ENCODE data around the gene IL27RA. TPM values are rescaled to one million over a fixed set of nuclear protein-coding genes. Genes with fewer than 3 reads are reported as not detected.

The IL27RA gene
- total and polyA plus RNA-seq, 4 donors: 1.0 to 2.8 (median 1.6) TPM

- TF ChIP-seq ZBTB33 (IDR thresholded peaks at IDR 0.05) (no peak), HNF4G (IDR thresholded peaks at IDR 0.05) (peak; percentile 93), FOXA1 (IDR thresholded peaks at IDR 0.05) (no peak), MAX (IDR thresholded peaks at IDR 0.05) (peak; percentile 55)
These were observed 28.1 kb downstream of the IL27RA start (continued) for GRCh38 chr19:14059652-14060155.

- WGBS: 20% methylated on average over 9 of the region's 9 CpGs
- H3K9ac ChIP-seq (ENCODE audit: low read depth in 1 of 2, low read length in 2 of 2): peak overlapping the region in 1 of 2 donors; percentile 65
- H3K4me3 ChIP-seq (ENCODE audit: low read depth in 1 of 3, low read length in 3 of 3): peak overlapping the region; percentile 53 to 79 (median 60)
- H3K27ac ChIP-seq (ENCODE audit: low read depth in 1 of 2, low read length in 2 of 2): peak overlapping the region; percentile 84 to 89
- TF ChIP-seq ATF3 (IDR thresholded peaks at IDR 0.05): no peak
- TF ChIP-seq FOXA2 (IDR thresholded peaks at IDR 0.05): no peak
- peak; percentile 83 to 84 for TF ChIP-seq RXRA (IDR thresholded peaks at IDR 0.05)
- TF ChIP-seq HNF4A (conservative IDR thresholded peaks at IDR 0.05): peak; percentile 95 to 97
- peak in 1 of 2 donors; percentile 22 for TF ChIP-seq EGR1 (IDR thresholded peaks at IDR 0.05; ENCODE audit: low read depth in 2 of 2)
- no peak for TF ChIP-seq RAD21 (IDR thresholded peaks at IDR 0.05)
- peak in 1 of 2 donors; percentile 40 for TF ChIP-seq JUND (IDR thresholded peaks at IDR 0.05)
- peak; percentile 45 for TF ChIP-seq YY1 (IDR thresholded peaks at IDR 0.05)
- TF ChIP-seq ZBTB33 (IDR thresholded peaks at IDR 0.05): no peak
- TF ChIP-seq CTCF (IDR thresholded peaks at IDR 0.05; ENCODE audit: low read depth, low read length, missing input control): no peak
- TF ChIP-seq NR2F2 (IDR thresholded peaks at IDR 0.05): peak; percentile 59
- peak; percentile 70 for TF ChIP-seq SP1 (IDR thresholded peaks at IDR 0.05)
- peak; percentile 56 for TF ChIP-seq REST (IDR thresholded peaks at IDR 0.05)
- no peak for TF ChIP-seq GABPA (IDR thresholded peaks at IDR 0.05 in 1 of 2, conservative IDR thresholded peaks at IDR 0.05 in 1 of 2)
- TF ChIP-seq MAX (IDR thresholded peaks at IDR 0.05): peak; percentile 69
- no peak for TF ChIP-seq TAF1 (conservative IDR thresholded peaks at IDR 0.05)
- TF ChIP-seq HNF4G (IDR thresholded peaks at IDR 0.05): peak; percentile 96
- no peak for TF ChIP-seq FOXA1 (IDR thresholded peaks at IDR 0.05)
- H3K4me1 ChIP-seq (ENCODE audit: control insufficient read depth in 4 of 4, insufficient read depth in 4 of 4, low read length in 3 of 4): peaks cover 1 to 41% (median 24%) of the 10 kb centered on the region in 4 donors
- DNase-seq (ENCODE audit: low spot score): no peak
- peaks cover 0 to 7% (median 4%) of the 10 kb centered on the region in 4 donors for H3K36me3 ChIP-seq (ENCODE audit: control insufficient read depth in 4 of 4, insufficient read depth in 3 of 4, low read depth in 1 of 4, low read length in 3 of 4)
- no peaks in the 10 kb centered on the region for H3K9me3 ChIP-seq (ENCODE audit: control insufficient read depth in 4 of 4, low read length in 3 of 4)
- peaks cover 0 to 3% (median 0%) of the 10 kb centered on the region in 4 donors for H3K27me3 ChIP-seq (ENCODE audit: control insufficient read depth in 4 of 4, insufficient read depth in 4 of 4, low read length in 3 of 4)
These were observed 29.7 kb downstream of the IL27RA start for GRCh38 chr19:14061081-14061749.

Data from liver (tissue), 9 donors.